22Rv1 (cell line): ENCODE results near the gene ZNF14.
"Not testable (repeated sequence)": the region's sequence is repeated elsewhere in the genome, so short reads cannot be mapped to it uniquely, and the experiment has no call there.

Experiments
- H3K27ac ChIP-seq: fragments of 450-650 bp; 2 replicates; pipeline ENCODE4 v1.5.1; 2017
- CTCF ChIP-seq: fragments of 450-650 bp; IDR thresholded peaks from 2 replicates; pipeline ENCODE4 v1.5.1; 2017; ENCODE audit warnings: mild to moderate bottlenecking
- ZFX ChIP-seq: fragments of 450-650 bp; IDR thresholded peaks from 2 replicates; pipeline ENCODE4 v1.6.1; 2017; ENCODE audit warnings: antibody characterized with exemption, borderline replicate concordance

The ZNF14 gene

DNA sequence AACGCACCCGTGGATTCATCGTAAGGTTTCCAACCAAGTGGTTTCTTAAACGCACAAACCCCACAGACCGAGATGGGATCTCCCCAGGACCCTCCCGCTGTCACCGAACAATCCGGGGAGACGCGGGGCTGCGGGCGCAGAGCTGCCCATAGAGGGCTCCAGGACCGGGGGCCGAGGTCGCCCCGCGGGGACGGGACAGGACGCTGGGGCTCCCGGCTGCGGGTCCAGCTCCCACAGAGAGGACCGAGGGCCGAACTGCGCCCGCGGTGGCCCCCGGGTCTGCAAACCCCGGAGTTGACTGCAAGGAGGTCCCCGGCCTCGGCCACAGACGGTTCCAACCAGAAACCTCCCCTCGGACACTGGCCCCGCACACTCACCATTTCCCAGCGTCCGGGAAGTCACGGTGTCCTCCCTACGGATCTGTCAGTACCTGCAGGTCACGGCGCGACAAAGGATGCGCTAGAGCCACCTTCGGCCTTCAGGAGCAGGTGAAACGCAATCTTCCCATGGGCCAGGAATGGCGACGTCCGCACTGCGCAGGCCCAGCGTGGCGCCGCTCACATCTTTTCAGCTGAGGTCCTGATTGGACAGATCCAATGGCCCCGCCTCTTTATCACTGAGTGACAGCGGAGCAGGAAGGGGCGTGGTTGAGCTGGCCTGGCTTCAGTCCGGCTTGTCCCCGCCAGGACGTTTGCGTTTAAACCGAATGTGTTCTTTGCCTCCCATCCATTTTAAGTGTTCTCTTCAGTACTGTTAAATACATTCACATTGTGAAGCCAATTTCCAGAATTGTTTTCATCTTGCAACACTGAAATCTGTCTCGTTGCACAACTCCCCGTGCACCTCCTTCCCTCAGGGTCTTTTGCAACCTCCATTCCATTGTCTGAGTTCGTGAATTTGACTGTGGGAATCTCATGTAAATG is at the start of gene ZNF14:
ZNF14 (minus strand) TSS at position 534 of the 923 bp plus-strand sequence; CDS start at position 380, 154 bp downstream.
- no peak for TF ChIP-seq ZFX
- peak; percentile 25; the same call in 1 of the 2 replicates for TF ChIP-seq CTCF

DNA sequence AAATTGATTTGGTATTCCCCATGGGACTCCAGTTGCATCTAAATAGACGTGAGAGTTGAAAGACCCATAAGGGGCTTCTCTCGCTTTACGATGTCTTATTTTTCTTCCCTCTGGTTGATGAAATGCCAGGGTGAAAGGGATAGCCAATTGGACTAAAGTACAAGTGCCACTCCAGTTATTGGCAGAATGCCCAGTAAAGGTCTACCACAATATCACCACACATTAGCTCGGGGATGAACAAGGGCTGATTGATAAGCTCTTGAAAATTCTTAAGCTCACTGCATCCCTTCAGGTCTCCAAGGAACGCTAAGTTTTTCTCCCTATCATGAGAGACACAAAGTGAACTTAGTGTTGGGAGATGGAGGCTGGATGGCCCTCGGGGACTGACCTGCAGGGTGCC is 48.9 kb upstream of the ZNF14 start:
- H3K27ac ChIP-seq, result not testable (repeated sequence)

More for the DNA sequence above, at the start of gene ZNF14:
- peak within 1 kb of the TSS; percentile 79 for H3K27ac ChIP-seq

- TF ChIP-seq CTCF (no peak), ZFX (no peak)
- H3K27ac ChIP-seq, result no peak overlapping the region
Observed at GRCh38 chr19:19778666-19779065, 45.8 kb upstream of the ZNF14 start.

- no peak for TF ChIP-seq ZFX
- TF ChIP-seq CTCF, result no peak
- no peak overlapping the region for H3K27ac ChIP-seq
Observed at GRCh38 chr19:19777692-19778091, 44.8 kb upstream of the ZNF14 start.

DNA sequence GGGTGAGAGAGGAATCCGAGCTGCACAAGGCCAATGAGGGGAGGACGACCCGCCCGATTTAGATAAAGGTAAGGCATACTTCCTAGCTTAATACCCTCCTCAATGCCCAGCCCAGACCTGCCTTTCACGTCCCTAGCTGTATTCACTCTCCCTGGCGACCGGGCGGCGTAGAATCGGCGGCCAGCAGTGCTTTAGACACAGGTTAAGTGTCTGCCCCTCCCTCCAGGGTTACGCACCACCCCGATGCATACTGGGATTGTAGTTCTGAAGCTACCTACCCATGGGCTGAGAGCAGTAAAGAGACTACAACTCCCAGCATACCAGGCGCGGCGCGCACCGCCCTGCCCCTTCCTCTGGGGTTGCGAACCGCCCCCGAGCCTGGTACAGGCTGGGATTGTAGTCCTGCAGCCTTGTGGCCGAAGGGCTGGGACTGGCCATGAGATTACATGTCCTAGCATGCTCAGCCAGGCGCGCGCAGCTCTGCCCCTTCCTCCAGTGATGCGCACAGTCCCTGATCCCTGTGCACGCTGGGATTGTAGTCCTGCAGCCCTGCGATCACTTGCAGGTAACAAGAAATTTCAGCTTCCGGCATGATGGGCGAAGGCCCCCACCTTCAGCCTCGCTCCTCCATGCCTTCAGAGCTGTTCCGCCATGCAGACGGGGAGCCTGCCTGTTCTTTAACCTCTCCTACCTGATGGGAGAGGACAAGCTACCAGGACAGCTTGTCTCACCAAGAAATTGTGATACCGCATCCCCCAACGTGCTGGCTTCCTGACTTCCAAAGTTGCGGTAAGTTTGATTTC is 43.5 kb upstream of the ZNF14 start:
- TF ChIP-seq ZFX (no peak), CTCF (no peak)
- H3K27ac ChIP-seq, result peak overlapping the region; percentile 81

DNA sequence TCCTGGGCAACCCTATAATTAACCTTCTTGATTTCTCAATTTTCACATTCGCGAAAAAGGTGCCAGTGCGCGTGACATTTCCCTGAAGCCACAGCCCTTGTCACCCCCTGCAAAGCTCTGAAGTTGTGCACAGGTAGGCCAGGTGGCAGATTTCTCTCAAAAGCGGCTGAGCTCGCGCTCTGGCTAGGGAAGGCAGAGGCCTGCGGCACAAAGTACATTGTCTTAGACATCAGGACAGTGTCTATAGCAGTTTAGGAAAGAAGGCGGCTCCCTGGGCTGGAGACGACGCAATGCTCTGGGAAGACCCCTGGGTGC is 42.9 kb upstream of the ZNF14 start:
- no peak for TF ChIP-seq ZFX
- TF ChIP-seq CTCF, result no peak
- H3K27ac ChIP-seq, result peak overlapping the region; percentile 81

DNA sequence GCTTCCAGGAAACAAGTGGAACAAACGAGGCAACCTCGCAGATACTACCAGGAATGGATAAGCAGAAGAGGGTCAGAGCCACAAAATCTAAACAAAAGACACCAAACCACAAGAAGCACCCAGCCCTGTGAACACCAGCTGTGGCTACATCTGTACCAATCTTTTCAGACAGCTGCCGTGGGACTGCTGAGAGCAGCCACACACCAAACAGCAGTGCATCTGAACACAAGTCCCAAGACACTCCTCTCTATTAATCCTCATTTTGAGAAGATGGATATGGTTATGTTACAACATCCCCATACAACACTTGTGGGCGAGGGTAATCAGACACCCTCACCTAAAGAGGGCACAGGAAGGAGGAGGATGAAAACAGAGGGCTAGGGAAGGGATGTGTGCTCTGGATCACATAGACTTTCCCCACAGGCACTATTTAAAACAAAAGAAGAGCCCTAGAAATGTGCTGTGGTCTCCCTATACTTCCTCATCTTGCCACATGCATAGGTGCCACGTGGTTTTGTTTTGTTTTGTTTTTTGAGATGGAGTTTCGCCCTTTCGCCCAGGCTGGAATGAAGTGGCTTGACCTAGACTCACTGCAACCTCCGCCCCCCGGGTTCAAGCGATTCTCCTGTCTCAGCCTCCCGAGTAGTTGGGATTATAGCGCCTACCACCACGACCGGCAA is 41.6 kb upstream of the ZNF14 start:
- no peak overlapping the region for H3K27ac ChIP-seq
- TF ChIP-seq ZFX, result no peak
- no peak for TF ChIP-seq CTCF

DNA sequence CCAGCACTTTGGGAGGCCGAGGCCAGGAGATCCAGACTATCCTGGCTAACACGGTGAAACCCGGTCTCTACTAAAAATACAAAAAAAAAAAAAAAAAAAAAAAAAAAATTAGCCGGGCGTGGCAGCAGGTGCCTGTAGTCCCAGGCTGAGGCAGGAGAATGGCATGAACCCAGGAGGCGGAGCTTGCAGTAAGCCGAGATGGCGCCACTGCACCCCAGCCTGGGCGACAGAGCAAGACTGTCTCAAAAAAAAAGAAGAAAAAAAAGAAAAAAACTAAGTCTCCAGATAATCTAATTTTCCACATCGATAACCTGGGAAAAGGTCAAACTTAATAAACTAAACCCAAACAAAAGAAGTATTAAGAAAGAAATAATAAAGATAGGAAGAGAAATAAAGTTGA is 39.1 kb upstream of the ZNF14 start:
- H3K27ac ChIP-seq, result not testable (repeated sequence)

- not testable (repeated sequence) for H3K27ac ChIP-seq
Observed at GRCh38 chr19:19769971-19770370, 37.1 kb upstream of the ZNF14 start.
